ENCODE data around the gene RILPL2.
A peak's percentile ranks its signal among the peaks of the same experiment; 100 is the strongest.
"Not testable (repeated sequence)": the region's sequence is repeated elsewhere in the genome, so short reads cannot be mapped to it uniquely, and the experiment has no call there.

RILPL2 gene, protein sequence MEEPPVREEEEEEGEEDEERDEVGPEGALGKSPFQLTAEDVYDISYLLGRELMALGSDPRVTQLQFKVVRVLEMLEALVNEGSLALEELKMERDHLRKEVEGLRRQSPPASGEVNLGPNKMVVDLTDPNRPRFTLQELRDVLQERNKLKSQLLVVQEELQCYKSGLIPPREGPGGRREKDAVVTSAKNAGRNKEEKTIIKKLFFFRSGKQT

DNA sequence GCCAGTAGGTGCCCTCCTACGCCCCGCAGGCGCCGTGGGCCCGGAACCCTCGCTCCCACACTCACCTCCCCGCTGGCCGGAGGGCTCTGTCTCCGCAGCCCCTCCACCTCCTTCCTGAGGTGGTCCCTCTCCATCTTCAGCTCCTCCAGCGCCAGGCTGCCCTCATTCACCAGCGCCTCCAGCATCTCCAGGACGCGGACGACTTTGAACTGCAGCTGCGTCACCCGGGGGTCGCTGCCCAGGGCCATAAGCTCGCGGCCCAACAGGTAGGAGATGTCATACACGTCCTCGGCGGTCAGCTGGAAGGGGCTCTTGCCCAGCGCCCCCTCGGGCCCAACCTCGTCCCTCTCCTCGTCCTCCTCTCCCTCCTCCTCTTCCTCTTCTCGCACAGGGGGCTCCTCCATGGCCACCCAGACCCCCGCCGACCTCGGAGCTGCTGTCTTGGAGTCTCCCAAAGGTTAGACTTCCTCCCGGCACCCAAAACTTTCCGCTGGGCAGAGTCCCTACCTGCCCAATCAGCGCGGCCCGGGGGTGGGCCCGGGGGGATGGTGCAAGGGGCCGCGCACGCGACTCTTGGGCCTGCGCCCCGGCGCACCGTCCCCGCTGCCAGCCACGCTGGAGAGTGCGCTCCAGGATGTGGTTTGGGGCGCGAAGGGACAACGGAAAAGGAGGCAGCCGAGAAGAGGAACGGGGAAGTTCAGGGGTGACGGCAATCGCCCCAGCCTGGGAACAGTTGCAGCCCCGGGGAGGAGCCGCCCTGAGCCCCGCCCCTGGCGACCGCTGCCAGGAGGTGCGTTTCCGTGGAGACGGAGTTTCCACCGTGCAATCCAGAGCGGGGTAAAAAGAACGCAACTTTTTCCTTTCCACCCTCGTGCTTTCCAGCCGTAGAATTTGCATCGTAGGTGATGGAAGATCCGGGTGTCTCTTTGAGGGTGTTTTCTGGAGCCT is at the start of gene RILPL2:
Gene RILPL2 (minus strand): TSS at position 668 of the 948 bp plus-strand sequence. CDS start 264 bp downstream, at position 404.
- peak; percentile 86 for DNase-seq (ENCODE audit: low read depth)

DNA sequence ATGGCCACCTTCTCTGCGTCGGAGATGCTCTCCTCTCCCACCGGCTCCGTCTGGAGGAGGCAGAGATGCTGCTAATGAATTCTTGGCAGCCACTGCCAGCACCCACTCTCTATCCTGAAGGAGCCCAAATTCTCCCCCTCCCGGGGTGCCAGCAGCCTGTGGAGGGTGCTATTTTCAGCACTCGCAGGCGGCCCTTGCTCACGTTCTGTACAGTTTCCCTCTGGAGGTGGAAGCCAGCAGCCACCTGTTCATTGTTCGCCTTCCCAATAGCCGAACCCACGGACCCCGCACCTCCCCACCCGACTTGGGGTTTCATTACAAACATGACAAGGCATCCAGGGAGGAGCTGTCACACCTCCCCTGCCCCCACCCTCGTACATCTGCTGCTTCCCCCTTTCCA is 49.3 kb upstream of the RILPL2 start:
- DNase-seq (ENCODE audit: low read depth), result no peak

DNA sequence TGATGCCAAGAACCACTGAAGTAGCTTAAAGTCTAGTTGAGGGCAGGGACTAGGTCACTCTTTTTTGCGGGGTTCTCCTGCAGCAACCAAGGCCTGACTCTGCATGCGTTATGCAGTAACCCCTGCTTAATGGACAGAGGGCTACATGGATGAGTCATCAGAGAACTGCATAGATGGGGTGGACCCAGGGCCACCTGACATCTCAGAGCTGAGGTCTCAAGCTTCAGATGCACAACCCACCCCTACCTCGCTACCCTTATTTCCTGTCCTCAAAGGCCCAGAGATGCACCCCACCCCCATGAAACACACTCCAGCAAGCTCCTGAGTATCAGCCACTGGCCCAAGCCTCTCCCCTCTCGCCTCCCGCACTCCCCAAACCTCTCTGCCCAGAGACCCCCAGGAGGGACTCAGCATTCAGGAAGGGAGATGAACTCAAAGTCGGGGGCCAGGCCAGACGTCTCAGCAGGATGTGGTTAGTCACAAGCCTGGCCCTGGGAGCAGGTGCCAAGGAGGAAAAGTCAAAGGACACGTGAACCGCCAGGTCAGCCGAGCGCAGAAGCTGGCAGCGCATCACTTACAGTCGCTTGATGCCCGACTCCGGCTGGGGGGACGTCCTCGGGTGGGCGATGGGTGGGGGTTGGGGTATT is 47.2 kb upstream of the RILPL2 start:
- DNase-seq (ENCODE audit: low read depth), result no peak

DNA sequence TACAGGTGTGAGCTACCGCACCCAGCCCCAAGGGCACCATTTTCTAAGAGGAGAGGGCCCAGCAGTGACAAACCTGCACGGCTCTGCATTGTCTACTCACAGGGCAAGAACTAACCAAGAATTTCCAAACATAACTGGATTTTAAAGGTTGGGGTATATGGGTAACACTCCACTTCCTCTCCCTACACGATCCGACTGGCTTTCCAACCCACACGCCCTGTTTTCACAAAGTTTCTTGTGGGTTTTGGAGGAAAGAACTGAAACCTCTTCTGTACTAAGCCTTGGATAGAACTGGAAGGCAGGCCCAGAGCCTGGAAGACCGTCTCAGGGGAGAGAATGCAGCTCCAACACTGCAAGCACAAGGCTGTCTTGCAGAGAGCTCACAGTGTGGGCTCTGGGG is 46.4 kb upstream of the RILPL2 start:
- no peak for DNase-seq (ENCODE audit: low read depth)

DNA sequence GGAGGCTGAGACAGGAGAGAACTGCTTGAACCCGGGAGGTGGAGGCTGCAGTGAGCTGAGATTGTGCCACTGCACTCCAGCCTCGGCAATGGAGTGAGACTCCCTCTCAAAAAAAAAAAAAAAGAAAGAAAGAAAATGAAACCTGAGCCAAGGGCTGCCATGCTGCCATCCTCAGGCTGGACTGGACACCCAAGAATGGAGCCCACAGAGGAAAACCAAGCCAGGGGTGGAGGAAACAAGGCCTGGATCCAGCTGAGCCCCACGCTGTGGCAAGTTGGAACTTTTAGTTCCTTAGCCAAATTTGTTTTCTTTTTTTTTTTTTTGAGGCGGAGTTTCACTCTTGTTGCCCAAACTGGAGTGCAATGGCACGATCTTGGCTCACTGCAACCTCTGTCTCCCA is 44.8 kb upstream of the RILPL2 start:
- DNase-seq (ENCODE audit: low read depth), result not testable (repeated sequence)

DNA sequence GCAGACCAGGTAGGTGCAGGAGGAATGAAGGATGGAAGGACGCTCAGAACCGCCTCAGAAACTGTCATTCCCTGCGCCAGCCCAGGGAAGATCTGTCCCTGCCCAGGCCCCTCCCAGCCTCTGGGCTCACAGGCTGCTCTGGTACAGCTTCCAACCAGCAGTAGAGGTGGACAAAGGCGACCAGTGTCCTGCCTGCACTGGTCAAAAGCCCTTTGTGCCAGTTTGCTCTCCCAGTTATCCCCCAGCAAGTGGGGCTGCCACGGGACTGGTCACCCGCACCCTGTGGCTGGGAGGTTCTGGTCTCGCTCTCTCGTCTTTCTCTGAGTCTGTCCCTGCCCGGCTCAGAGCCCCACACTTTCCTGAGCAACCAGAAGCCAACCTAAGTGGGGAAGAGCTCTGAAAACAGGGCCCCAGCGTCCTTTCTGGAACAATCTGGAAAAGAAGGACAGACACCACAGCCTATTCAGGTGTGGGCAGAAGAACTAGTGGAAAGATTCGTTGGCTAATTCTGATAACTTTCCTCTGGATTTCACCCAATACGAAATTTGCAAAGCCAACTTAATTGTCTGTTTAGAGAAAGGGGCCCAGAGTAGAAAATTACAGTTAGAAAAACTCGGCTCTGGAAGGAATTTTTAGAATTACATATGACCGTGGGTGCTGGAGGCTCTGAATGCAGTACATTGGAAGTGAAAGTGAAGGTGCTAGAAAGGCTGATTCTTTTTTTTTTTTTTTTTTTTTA is 43.1 kb upstream of the RILPL2 start:
- DNase-seq (ENCODE audit: low read depth), result no peak

DNA sequence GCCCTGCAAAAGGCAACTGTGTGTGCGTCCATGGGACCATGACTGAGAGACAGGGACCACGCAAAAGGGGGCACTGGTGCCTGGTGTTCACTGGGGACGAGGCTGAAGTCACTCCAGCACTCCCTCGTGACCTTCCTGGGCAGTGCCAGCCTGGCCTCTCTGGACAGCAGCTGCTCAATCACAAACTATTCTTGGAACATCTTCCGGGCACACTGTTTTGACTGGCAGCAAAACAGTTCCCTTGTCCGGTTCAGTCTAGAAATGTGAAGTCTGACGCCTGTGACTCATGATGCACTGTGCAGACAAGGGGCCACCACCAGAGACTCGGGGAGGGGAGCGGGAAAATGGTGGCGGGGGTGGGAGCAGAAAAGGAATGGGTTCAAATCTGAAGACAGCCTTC is 42.3 kb upstream of the RILPL2 start:
- DNase-seq (ENCODE audit: low read depth), result no peak

DNA sequence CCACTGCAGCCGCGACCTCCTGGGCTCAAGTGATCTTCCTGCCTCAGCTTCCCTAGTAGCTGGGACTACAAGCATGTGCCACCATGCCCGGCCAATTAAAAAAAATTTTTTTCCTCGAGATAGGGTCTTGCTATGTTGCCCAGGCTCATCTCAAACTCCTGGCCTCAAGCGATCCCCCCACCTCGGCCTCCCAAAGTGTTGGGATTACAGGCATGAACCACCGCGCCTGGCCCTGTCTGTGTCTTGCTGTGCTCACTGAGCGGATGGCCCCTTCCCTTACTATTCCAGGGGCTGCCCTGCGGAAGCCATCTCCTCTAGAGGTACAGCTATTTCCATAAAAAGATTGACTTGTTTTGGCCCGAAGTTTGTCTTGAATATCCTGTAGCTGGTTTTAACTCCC is 41.6 kb upstream of the RILPL2 start:
- DNase-seq (ENCODE audit: low read depth), result no peak

DNA sequence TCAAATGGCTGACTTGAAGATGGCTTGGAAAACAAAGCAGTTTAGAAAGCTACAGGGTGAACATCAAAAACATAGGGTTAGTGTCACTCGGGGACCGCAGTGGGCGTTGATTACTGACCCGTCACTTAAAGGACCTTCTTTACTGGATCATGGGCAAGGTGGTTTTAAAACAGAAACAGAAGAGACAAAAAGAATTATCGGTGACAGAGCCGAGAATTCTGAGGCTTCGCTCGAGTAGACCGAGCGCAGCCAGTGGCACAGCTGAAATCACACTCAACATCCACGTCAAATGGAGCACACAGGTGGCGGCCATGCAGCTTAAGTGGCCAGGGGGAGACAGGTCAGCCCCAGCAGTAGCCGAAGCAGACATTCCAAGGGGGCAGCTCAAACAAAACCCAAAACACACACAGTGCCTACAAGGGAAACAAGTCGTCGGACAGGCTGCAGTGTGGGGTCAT is 38.8 kb upstream of the RILPL2 start:
- no peak for DNase-seq (ENCODE audit: low read depth)

DNA sequence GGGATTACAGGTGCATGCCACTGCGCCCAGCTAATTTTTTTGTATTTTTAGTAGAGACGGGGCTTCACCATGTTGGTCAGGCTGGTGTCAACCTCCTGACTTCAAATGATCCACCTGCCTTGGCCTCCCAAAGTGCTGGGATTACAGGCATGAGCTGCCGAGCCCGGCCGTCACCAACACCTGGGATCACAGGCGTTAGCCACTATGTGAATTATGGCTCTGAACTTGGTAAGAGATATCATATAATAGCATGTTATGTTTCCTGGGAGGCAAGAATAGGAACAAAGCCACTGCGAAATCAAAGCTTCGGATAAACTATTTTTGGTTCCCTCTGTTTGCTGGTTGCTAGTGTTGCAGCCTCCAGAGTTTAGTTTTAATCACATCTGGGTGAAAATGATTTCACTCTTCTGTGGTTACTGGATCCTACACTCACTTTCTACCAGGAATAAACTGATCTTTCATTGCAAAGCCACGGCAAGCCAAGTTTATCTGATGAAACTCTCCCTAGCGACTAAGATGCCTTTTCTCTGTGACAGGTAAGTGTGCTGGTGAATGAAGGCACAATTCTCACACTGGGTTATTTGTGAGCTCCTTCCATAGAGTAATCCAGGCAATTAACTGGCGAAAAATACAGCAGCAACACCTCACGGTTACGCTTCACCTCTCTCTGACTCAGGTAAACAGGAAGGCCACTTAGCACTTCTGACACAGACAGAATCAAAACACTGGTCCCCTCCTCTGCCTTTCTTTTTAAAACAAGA is 38.2 kb upstream of the RILPL2 start:
- DNase-seq (ENCODE audit: low read depth), result no peak

DNA sequence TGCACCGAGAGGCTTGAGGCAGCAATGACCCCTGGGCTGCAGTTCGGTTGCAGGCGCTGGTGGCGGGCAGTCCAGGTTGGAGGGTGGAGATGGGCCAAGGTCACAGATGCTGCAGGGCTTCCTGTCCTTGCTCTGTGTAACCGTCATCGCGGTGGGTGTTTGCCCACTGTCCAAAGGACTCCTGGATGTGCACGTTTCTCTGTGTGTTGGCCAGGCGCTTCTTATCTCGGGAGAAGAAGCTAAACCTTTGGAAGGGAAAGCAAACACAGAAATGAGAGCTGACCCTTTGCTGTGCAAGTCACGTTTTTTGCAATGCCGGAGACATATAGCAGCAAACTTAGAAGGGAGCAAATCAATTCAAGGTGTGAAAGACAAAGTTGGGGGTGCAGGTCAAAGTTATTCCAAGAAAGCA is 36.0 kb upstream of the RILPL2 start:
- DNase-seq (ENCODE audit: low read depth), result no peak

DNA sequence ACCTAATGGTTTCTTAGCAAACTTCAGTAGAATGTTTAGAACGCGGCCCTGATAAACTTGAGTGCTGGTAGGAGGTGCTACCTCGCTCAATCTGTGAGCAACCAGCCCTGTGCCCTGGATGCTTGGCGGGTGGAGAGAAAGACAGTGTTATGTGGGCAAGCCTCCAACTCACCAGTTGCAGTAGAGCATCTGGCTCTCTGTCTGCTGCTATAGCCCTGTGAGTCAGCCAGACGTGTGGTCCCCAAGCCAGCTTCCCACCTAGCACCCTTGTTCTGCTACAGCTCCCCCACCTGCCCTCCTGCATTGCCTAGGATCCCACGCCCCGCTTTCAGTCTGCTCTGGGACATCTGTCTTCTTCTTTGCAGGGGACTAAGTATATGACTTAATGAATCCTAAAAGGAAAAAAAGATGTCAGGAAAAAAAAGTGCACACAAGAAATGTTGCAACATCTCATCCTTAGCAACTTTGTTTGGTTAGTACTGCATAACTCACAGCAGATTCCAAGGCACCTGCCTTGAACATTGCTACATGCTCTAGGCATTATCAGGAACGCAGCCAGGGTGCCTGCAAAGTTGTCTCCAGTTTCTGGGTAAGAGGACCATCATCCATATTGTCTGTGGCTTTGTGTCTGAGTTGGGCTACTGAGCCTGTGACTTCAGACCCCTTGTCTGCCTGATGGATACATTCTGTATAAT is 35.0 kb upstream of the RILPL2 start:
- DNase-seq (ENCODE audit: low read depth), result no peak

DNA sequence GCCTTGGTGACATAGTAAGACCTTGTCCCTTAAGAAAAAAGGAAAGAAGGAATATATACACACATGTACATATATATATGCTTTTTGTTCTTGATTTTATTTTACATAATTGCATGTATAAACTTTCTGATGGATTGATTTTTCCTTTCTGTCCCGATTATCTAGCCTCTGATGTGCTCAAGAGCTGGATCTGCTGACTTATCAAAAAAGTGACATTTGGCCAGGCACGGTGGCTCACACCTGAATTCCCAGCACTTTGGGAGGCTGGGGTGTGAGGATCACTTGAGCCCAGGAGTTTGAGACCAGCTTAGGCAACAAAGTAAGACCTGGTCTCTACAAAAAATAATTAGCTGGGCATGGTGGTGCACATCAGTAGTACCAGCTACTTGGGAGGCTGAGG is 33.5 kb upstream of the RILPL2 start:
- no peak for DNase-seq (ENCODE audit: low read depth)

DNA sequence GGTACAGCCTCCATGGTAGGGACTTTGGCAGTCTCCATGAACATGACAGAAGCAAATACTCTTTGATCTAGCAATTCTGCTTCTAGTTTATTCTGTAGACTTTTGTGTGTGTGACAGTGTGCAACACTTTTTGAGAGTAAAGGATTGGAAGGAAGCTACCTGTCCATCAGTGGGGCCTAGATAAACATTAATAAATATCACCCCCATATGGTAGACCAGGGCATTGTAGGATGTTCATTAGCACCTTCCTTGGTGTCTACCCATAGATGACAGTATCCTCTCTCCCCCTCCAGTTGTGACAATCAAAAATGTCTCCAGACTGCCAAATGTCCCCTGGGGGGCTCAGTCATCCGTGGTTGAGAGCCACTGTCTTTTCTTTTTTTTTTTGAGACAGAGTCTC is 32.3 kb upstream of the RILPL2 start:
- no peak for DNase-seq (ENCODE audit: low read depth)

DNA sequence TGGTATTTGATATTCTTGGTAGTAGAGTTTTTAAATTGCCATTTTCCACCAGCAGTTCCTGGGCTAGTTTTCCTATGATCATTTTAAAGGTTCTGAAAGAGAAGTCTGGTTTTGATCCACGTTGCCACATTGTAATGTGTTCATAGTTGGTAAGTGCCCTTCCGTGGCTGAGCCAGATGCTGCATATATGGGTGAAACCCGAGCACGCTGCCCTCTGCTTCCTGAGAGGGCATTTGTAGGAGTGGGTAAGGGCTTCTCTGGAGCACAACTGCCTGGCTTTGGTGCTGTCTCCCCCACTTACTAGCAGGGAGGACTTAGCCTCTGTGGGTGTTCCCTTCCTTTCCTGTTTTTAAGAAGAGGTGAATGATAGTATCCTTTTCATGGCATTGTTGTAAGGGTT is 28.6 kb upstream of the RILPL2 start:
- DNase-seq (ENCODE audit: low read depth), result no peak

DNA sequence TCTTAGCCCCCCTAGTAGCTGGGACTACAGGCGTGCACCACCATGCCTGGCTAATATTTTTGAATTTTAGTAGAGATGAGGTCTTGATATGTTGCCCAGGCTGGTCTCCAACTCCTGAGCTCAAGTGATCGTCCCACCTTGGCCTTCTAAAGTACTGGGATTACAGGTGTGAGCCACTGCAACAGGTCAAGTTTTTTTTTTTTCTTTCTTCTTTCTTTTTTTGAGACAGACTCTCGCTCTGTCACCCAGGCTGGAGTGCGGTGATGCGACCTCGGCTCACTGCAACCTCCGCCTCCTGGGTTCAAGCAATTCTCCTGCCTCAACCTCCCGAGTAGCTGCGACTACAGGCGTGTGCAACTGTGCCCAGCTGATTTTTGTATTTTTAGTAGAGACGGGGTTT is 26.7 kb upstream of the RILPL2 start:
- not testable (repeated sequence) for DNase-seq (ENCODE audit: low read depth)

DNA sequence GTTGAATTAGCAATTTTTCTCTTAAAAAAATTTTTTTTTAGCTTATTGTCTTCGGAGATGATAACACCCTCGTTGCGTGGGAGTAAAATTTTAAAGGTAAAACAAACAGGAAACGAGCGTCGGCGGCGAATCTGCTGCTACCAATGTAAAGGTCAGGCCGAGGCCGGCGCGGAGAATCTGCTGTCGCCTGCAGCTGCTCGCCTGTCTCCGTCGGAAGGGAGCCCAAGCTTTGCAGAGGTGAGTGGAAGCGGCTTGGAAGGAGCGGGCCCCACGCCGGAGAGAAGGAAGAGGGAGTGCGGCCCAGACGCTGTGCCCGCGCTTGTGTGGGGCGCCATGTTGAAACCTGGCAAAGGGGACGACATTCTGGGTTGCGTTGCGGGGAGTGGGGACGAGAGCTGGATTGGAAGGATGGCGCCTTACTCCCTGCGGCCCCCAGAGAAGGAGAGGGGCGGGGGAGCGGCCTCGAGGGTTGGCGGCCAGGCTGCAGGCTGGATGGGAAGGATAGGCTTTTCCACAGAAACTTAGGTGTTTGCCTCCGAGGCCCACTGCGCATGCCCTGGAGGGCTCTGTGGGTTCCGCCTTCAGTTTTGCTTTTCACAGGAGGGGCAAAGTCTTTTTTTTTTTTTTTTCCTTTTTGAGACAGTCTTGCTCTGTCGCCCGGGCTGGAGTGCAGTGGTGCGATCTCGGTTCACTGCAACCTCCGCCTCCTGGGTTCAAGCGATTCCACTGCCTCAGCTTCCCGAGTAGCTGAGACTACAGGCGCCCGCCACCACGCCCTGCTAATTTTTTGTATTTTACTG is 21.7 kb upstream of the RILPL2 start, which contains the start of gene SNRNP35:
Gene SNRNP35 (plus strand): TSS at position 160 of the 800 bp plus-strand sequence. CDS start 7,402 bp downstream, outside the sequence.
- peak; percentile 83 for DNase-seq (ENCODE audit: low read depth)

DNA sequence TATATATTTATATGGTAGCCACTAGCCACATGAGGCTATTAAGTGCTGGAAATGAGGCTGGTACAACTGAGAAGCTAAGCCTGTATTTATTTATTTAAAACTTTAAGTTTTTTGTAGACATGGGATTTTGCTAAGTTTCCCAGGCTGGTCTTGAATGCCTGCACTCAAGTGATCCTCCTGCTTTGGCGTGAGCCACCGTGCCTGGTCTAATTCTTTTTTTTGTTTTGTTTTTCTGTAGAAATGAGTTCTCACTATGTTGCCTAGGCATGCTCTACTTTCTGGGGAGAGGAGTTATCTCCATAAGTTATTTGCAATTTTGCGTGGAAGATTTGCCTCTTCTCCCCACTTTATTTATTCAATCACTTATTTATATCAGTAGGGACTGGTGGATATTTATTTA is 16.7 kb upstream of the RILPL2 start:
- DNase-seq (ENCODE audit: low read depth), result no peak

DNA sequence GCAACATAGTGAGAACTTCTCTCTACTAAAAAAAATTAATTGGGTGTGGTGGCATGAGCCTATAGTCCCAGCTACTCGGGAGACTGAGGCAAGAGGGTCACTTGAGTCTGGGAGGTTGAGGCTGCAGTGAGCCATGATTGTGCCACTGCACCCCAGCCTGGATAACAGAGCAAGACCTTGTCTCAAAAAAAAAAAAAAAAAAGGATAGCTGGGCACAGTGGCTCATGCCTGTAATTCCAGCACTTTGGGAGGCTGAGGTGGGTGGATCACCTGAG is 15.7 kb upstream of the RILPL2 start:
- not testable (repeated sequence) for DNase-seq (ENCODE audit: low read depth)

DNA sequence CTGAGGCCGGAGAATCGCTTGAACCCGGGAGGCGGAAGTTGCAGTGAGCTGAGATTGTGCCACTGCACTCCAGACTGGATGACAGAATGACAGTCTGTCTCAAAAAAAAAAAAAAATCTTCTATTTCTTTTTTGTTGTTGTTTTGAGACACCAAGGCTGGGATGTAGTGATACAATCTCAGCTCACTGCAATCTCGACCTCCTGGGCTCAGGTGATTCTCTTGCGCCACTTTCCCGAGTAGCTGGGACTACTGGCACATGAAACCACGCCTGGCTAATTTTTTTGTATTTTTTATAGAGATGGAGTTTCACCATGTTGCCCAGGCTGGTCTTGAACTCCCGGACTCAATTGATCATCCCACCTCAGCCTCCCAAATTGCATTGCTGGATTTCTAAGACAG is 14.2 kb upstream of the RILPL2 start:
- DNase-seq (ENCODE audit: low read depth), result no peak
